Pons (tissue), 1 donor: Measurements from ENCODE around the gene CFB.

Experiments used
- DNase-seq: peaks from one replicate; pipeline ENCODE4 v3.0.0-alpha.2; 2016; ENCODE audit warnings: low spot score

The CFB gene

GRCh38 chr6:31948753-31949413 lies 3.0 kb downstream of the CFB start:
- DNase-seq = no peak

- no peak for DNase-seq
Observed at GRCh38 chr6:31949926-31950548, 4.1 kb downstream of the CFB start.

GRCh38 chr6:31952140-31952805 lies 6.4 kb downstream of the CFB start:
- DNase-seq = peak; percentile 65

GRCh38 chr6:31952890-31953289 lies 7.0 kb downstream of the CFB start:
- no peak for DNase-seq

DNA sequence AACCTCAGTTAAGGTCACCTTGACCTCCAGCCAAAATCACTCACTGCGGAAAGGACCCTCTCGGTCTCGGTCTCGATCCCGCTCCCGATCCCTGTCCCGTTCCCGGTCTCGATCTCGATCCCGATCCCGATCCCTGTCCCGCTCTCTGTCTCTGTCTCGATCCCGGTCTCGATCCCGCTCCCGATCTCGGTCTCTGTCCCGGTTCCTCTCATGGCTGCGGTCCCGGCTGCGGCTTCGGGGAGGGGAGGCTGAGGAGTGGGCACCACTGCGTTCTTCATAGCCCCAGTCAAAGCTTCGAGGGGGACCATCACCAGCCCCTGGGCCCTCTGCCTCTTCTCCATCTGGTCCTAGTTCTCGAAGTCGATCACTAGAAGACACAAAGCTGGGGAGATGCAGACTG lies 8.6 kb downstream of the CFB start:
- no peak for DNase-seq

GRCh38 chr6:31956796-31957195 lies 10.9 kb downstream of the CFB start:
- DNase-seq = no peak

- no peak for DNase-seq
Observed at GRCh38 chr6:31958412-31958740, 12.5 kb downstream of the CFB start.

GRCh38 chr6:31958741-31959739 lies 13.1 kb downstream of the CFB start, which contains the start of the genes NELFE and SKIC2:
Gene NELFE (minus strand): TSS chr6:31958971. CDS start chr6:31958446, 525 bp downstream.
Gene SKIC2 (plus strand): TSS chr6:31959175. CDS start chr6:31959193, 18 bp downstream.
- peak; percentile 98 for DNase-seq

GRCh38 chr6:31961616-31962015 lies 15.7 kb downstream of the CFB start:
- DNase-seq = no peak

DNA sequence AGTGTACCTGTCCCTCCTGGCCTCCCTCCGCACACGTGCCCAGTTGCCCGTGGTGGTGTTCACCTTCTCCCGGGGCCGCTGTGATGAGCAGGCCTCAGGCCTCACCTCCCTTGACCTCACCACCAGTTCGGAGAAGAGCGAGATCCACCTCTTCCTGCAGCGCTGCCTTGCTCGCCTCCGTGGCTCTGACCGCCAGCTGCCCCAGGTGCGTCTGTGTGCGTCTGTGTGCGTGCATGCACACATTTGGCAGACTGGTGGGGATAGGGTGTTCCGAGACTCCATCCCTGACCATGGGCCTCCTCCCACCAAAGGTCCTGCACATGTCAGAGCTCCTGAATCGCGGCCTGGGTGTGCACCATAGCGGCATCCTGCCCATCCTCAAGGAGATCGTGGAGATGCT lies 18.0 kb downstream of the CFB start:
- no peak for DNase-seq

GRCh38 chr6:31965700-31966099 lies 19.8 kb downstream of the CFB start:
- DNase-seq = no peak

- no peak for DNase-seq
Observed at GRCh38 chr6:31966506-31966905, 20.6 kb downstream of the CFB start.

- no peak for DNase-seq
Observed at GRCh38 chr6:31966997-31967925, 21.4 kb downstream of the CFB start.

DNA sequence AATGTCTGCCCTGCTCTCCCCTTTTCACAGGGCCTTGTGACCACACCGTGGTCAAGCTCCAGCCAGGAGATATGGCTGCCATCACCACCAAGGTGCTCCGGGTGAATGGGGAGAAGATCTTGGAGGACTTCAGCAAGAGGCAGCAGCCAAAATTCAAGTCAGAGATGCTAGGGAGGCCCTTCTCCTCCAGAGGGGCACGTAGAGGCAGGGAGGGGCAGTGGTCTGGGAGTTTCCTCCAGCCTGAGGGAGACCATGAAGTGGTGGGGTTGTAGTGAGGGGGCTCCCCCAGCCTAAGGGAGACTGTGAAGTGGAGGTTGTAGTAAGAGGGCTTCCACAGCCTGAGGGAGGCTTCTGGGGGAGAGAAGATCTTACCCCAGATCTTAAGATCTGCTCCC lies 22.0 kb downstream of the CFB start:
- DNase-seq = no peak

DNA sequence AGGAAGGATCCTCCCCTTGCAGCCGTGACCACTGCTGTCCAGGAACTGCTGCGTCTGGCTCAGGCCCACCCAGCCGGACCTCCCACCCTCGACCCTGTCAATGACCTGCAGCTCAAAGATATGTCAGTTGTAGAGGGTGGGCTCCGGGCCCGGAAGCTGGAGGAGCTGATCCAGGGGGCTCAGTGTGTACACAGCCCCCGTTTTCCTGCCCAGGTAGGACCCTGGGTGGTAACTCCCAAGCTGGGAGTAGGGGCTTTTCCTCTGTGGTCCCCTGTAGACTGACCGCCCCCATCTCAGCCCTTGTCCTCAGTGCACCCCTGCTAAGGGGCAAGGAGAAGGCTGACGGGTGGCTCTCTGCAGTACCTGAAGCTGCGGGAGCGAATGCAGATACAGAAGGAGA lies 22.4 kb downstream of the CFB start:
- DNase-seq = no peak

DNA sequence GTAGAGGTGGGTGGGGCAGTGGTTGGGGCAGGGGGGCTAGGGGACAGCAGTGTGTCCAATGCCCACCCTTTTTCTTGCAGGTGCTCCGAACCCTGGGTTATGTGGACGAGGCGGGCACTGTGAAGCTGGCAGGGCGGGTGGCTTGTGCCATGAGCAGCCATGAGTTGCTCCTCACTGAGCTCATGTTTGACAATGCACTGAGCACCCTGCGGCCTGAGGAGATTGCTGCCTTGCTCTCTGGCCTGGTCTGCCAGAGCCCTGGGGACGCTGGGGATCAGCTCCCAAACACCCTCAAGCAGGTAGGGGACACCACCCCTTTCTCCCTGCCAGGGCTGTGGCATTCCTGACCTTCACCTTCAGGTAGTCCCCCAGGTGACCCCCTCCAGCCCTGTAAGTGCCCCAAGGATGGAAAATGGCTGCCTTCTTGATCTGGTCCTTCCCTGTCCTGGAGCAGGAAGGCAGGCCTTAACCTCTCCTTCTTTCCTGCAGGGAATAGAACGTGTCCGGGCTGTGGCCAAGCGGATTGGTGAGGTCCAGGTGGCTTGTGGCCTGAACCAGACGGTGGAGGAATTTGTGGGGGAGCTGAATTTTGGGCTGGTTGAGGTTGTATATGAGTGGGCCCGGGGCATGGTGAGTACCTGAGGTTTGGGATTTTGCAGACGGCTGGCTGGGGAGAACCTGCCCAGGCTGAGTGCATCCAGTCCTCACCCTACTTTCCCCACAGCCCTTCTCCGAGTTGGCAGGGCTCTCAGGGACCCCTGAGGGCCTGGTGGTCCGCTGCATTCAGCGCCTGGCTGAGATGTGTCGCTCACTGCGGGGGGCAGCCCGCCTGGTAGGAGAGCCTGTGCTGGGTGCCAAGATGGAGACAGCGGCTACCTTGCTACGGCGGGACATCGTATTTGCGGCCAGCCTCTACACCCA lies 23.2 kb downstream of the CFB start:
- DNase-seq = no peak

DNA sequence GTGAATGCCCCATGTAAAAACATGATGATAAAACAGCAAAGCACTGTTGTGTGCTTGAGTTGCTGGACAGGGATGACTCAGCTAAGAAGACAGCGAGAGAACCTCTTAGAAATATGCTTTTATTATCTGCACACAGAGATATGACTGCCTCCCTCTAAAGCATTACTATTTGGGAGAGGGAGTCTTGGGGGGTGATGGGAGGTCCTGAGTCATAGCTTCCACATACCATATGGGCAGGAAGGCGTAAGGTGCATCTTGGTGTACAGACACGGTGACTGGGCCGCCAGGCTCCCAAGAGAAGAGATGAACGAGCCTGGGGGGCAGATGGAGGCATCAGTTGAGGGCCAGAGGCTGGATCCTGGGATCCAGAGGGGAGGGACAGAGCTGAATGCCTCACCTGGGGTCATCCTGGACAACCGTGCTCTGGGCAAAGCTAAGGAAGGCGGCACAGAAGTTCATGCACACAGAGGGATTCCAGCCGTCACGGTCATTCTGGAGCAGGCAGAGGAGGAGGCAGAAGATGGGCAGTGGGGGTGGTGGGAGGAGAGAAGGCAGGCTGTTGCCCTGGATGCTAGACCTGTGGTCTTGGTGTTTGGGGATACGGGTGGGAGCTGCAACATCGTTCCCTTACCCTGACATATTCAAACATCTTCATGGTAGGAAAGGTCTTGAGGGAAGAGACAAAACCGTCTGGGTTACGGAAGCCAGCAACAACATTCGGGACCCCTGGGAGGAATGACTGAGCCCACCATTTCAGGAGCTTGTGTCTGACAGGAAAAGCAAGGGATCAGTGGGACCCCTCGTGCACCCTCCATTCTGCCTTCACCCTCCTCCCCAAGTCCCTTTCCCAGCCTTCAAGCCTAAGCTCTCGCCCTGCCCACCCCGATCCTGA lies 24.1 kb downstream of the CFB start:
- no peak for DNase-seq

GRCh38 chr6:31970604-31971271 lies 24.8 kb downstream of the CFB start:
- DNase-seq = no peak
